GM12864 (cell line): ENCODE results near the gene TRIM9.
"Not testable (repeated sequence)": the region's sequence is repeated elsewhere in the genome, so short reads cannot be mapped to it uniquely, and the experiment has no call there.

Experiments used
- DNase-seq: peaks from one replicate; pipeline ENCODE4 v3.0.0-alpha.2; 2011; ENCODE audit warnings: low read depth
- H3K4me3 ChIP-seq: 2 replicates; pipeline ENCODE4 v1.5.1; 2011; ENCODE audit warnings: mild to moderate bottlenecking, low read depth, low read length, control low read depth
- CTCF ChIP-seq: IDR thresholded peaks from 2 replicates; pipeline ENCODE4 v1.5.1; 2011; ENCODE audit warnings: low read depth, mild to moderate bottlenecking, moderate library complexity, low read length, control low read depth, inconsistent platforms; ENCODE audit errors: missing control alignments

Gene TRIM9

GRCh38 chr14:50963919-50964318 lies 131.0 kb downstream of the TRIM9 start:
- H3K4me3 ChIP-seq = no peak overlapping the region
- no peak for DNase-seq
- no peak for TF ChIP-seq CTCF

- TF ChIP-seq CTCF = no peak
- H3K4me3 ChIP-seq = no peak overlapping the region
- DNase-seq = no peak
These were observed 133.2 kb downstream of the TRIM9 start for GRCh38 chr14:50961605-50962221.

GRCh38 chr14:50957296-50957695 lies 137.6 kb downstream of the TRIM9 start:
- DNase-seq = no peak
- TF ChIP-seq CTCF = no peak
- H3K4me3 ChIP-seq = no peak overlapping the region

- not testable (repeated sequence) for DNase-seq, H3K4me3 ChIP-seq
These were observed 138.5 kb downstream of the TRIM9 start for GRCh38 chr14:50956421-50956820.

- DNase-seq = no peak
- H3K4me3 ChIP-seq = no peak overlapping the region
- TF ChIP-seq CTCF = no peak
These were observed 139.4 kb downstream of the TRIM9 start for GRCh38 chr14:50955373-50956043.

- no peak overlapping the region for H3K4me3 ChIP-seq
- no peak for DNase-seq
- peak; percentile 60 for TF ChIP-seq CTCF
These were observed 140.0 kb downstream of the TRIM9 start for GRCh38 chr14:50954811-50955372.

GRCh38 chr14:50953502-50953901 lies 141.4 kb downstream of the TRIM9 start:
- no peak for DNase-seq
- no peak for TF ChIP-seq CTCF
- no peak overlapping the region for H3K4me3 ChIP-seq
